HepG2 (cell line): ENCODE measurements around the gene NT5C1A. TPM values are rescaled to one million over a fixed set of nuclear protein-coding genes. Genes with fewer than 3 reads are reported as not detected.

Source experiments
- ATAC-seq: fragments of 200-7000 bp; cut with Tn5 transposase; 3 replicates; pipeline ENCODE4 v1.9.1; 2020; ENCODE audit warnings: mild to moderate bottlenecking, moderate library complexity
- BruUV-seq: library from RNA; stranded (reverse); fragments of 400-500 nt; replicated peaks from 2 replicates; lab custom pipeline; 2021; lab: Mats Ljungman, UMichigan
- CTCF ChIA-PET: fragments of 300-600 bp; formaldehyde crosslinking; extraction: SDS; loops from one replicate; lab custom pipeline; 2021; ENCODE audit warnings: low total read pairs, inconsistent platforms, low intra/inter-chr PET ratio; lab: Yijun Ruan, JAX
- POLR2A ChIA-PET: fragments of 350-600 bp; sonication (Branson Sonifier 250); formaldehyde crosslinking; loops from one replicate; lab custom pipeline; 2020; ENCODE audit warnings: antibody characterized with exemption, inconsistent platforms; lab: Yijun Ruan, JAX
- DNase-seq: peaks from one replicate; pipeline ENCODE4 v3.0.0-alpha.2; 2015; ENCODE audit warnings: low spot score
- FAIRE-seq: peaks from 3 replicates; lab custom pipeline; 2011; peaks lifted over from hg19 to GRCh38; lab: Jason Lieb, UNC
- H2AFZ ChIP-seq: one replicate; pipeline ENCODE4 v1.6.1; 2011; ENCODE audit warnings: low read length, inconsistent platforms
- H3K27ac ChIP-seq: fragments of 300-600 bp; 3 replicates; pipeline ENCODE4 v1.8.0; 2011; ENCODE audit warnings: mixed run types, mild to moderate bottlenecking, mixed read lengths, low read length, inconsistent platforms; ENCODE audit not compliant: insufficient read depth; ENCODE audit errors: extremely low read length
- H3K27me3 ChIP-seq, 2 experiments: fragments of 200-600 bp in 1 of 2; 2 replicates in 1 of 2; 3 replicates in 1 of 2; pipeline versions ENCODE4 v1.6.0 to v1.8.0; 2011; ENCODE audit warnings: low read length in 2 of 2, mild to moderate bottlenecking in 2 of 2, moderate library complexity in 2 of 2, inconsistent platforms in 1 of 2; ENCODE audit not compliant: insufficient read depth in 2 of 2, control insufficient read depth in 1 of 2
- H3K36me3 ChIP-seq, 2 experiments: fragments of 200-600 bp in 1 of 2; replicated peaks in 1 of 2; 2 replicates in 1 of 2; 3 replicates in 1 of 2; pipeline versions ENCODE4 v1.5.1 to v1.8.0; 2011; ENCODE audit warnings: low read length in 2 of 2, inconsistent platforms in 1 of 2; ENCODE audit not compliant: insufficient read depth in 2 of 2, control insufficient read depth in 1 of 2
- H3K4me1 ChIP-seq: 2 replicates; pipeline ENCODE4 v1.5.1; 2012; ENCODE audit warnings: low read length, inconsistent platforms; ENCODE audit not compliant: insufficient read depth
- H3K4me2 ChIP-seq: 2 replicates; pipeline ENCODE4 v1.6.0; 2011; ENCODE audit warnings: low read depth, low read length, inconsistent platforms
- H3K4me3 ChIP-seq, 3 experiments: fragments of 200-600 bp in 1 of 3; sonication (generic), shearing (Covaris generic) in 1 of 3; replicated peaks in 1 of 3; 2 replicates each; pipeline ENCODE4 v1.5.1; 2011 to 2016; ENCODE audit warnings: low read length in 3 of 3, inconsistent platforms in 2 of 3, low read depth in 2 of 3, mild to moderate bottlenecking in 2 of 3, control low read depth in 1 of 3, mixed read lengths in 1 of 3; ENCODE audit not compliant: insufficient read depth in 1 of 3
- H3K79me2 ChIP-seq: one replicate; pipeline ENCODE4 v1.6.1; 2011; ENCODE audit warnings: low read length, inconsistent platforms; ENCODE audit not compliant: insufficient read depth
- H3K9ac ChIP-seq: 2 replicates; pipeline ENCODE4 v1.6.0; 2011; ENCODE audit warnings: mild to moderate bottlenecking, low read depth, low read length, inconsistent platforms; ENCODE audit not compliant: insufficient read depth
- H3K9me3 ChIP-seq: 2 replicates; pipeline ENCODE4 v1.5.1; 2012; ENCODE audit warnings: mild to moderate bottlenecking, low read length
- H4K20me1 ChIP-seq: 2 replicates; pipeline ENCODE4 v1.6.0; 2011; ENCODE audit warnings: inconsistent platforms, mild to moderate bottlenecking, low read length, moderate library complexity; ENCODE audit not compliant: insufficient read depth
- KMT2A ChIP-seq: sonication (generic); formaldehyde crosslinking; IDR thresholded peaks from 2 replicates; pipeline ENCODE4 v1.4.0; 2020; ENCODE audit warnings: missing genetic modification reagents
- MAF1 ChIP-seq: sonication (generic); formaldehyde crosslinking; IDR thresholded peaks from 2 replicates; pipeline ENCODE4 v1.5.0; 2020; ENCODE audit warnings: missing genetic modification reagents, borderline replicate concordance
- NKX3-1 ChIP-seq: sonication (generic); formaldehyde crosslinking; IDR thresholded peaks from 2 replicates; pipeline ENCODE4 v1.5.0; 2020; ENCODE audit warnings: missing genetic modification reagents
- SAFB2 ChIP-seq: sonication (generic); formaldehyde crosslinking; IDR thresholded peaks from 2 replicates; pipeline ENCODE4 v1.5.1; 2020; ENCODE audit warnings: missing genetic modification reagents, low read depth, mild to moderate bottlenecking, borderline replicate concordance
- TBL1XR1 ChIP-seq: fragments of 150-350 bp; IDR thresholded peaks from 2 replicates; pipeline ENCODE4 v1.6.1; 2014; ENCODE audit warnings: borderline replicate concordance, low read length; ENCODE audit not compliant: partially characterized antibody
- ZFYVE20 ChIP-seq: sonication (generic); formaldehyde crosslinking; IDR thresholded peaks from 2 replicates; pipeline ENCODE4 v1.8.0; 2023; ENCODE audit warnings: low read depth, mild to moderate bottlenecking, moderate library complexity, missing genetic modification reagents, borderline replicate concordance
- ZSCAN9 ChIP-seq: IDR thresholded peaks from 2 replicates; pipeline ENCODE4 v1.6.1; 2016; ENCODE audit warnings: borderline replicate concordance
- WGBS: methylation state at CpG from one replicate; pipeline ENCODE4 v1.1.6; 2017; ENCODE audit warnings: low lambda C conversion rate; 5-methylcytosine and 5-hydroxymethylcytosine counted together
- in situ Hi-C: cut with HindIII; loops from 2 replicates; pipeline ENCODE4 v1.10.0; 2017; ENCODE audit warnings: low pct_unique_long_range_greater_than_20kb; ENCODE audit not compliant: extremely low pct_ligation_motif_present
- intact Hi-C: fragments of 100-400 bp; cut with micrococcal nuclease; formaldehyde crosslinking; loops from one replicate; pipeline ENCODE4 v1.10.0; 2022; ENCODE audit not compliant: unreplicated experiment
- polyA plus RNA-seq, 8 experiments: library from polyadenylated mRNA; depleted of rRNA in 3 of 8; stranded (reverse) in 7 of 8; unstranded in 1 of 8; fragments of >200 nt; fragmentation: Illumina TruSeq in 4 of 8; extraction: Trizol in 4 of 8; gene quantifications; 2 replicates each; pipeline versions ENCODE4 v1.2.1 to v1.2.3, GENCODE V29; 2011 to 2016; ENCODE audit warnings: low read depth in 4 of 8, missing spikeins in 1 of 8, mixed read lengths in 1 of 8; ENCODE audit not compliant: insufficient read depth in 1 of 8
- total RNA-seq, 5 experiments: library from RNA; depleted of rRNA; stranded (reverse); fragments of >200 nt; fragmentation: Illumina TruSeq; extraction: Trizol; gene quantifications; 2 replicates each; pipeline ENCODE4 v1.2.3, GENCODE V29; 2016; ENCODE audit warnings: low read depth in 1 of 5
- TF ChIP-seq, protein P1 (sequence below), 2 experiments: fragments of 450-650 bp in 1 of 2; sonication (generic) in 1 of 2; formaldehyde crosslinking; IDR thresholded peaks; 2 replicates each; pipeline versions ENCODE4 v1.5.0 to v1.8.0; 2020 to 2022; ENCODE audit warnings: mild to moderate bottlenecking in 1 of 2, missing genetic modification reagents in 1 of 2
- TF ChIP-seq, protein P2 (sequence below): fragments of 450-650 bp; IDR thresholded peaks from 2 replicates; pipeline ENCODE4 v1.6.1; 2016
- TF ChIP-seq, protein P3 (sequence below): sonication (generic); formaldehyde crosslinking; IDR thresholded peaks from 2 replicates; pipeline ENCODE4 v1.4.0; 2020; ENCODE audit warnings: missing genetic modification reagents, borderline replicate concordance

Gene NT5C1A
- total and polyA plus RNA-seq, 2 of the 13 experiments (the other 11 are each of a cell fraction or from before 2014, with no cell fraction given): not detected

DNA sequence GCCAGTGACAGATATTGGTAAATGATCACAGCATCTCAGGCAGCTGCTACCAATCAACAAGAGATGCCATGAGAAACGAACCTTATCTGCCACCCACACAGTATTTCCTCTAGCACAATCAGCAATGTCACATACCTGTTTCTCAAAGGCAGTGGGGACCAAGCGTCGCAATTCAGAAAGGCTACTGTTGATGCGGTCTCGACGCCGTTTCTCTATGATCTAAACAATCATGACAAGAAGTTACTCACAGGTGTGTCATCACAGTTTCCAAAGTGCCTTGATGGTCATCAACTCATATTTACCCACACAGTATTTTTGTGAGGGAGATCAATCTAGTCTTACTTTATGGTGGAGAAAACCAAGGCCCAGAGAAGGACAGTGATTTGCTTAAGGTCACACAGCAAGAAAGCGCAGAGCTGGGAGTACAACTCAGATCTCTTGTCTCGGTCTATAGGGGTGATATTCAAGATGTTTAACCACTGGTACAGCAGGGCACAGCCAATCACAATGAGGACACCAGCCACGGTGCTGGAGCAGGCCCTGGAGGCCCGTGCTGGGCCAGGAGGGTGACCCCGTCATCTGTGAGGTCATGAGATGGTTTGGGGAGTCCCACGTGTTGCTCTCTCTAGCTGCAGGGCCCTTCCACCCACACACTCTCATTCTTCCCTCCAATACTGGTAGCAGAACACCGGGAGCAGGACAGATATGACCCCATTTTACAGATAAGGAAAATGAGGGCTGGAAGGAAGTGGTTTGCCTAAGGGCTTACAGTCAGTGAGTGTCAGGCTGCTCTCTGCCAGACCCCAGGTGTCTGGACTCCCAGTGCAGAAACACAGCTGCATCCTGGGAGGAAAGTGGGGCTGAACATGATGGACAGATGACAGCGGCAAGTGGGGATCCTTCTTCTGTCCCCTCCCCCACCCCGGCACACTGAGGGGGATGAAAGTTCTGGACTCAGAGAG is 40.3 kb downstream of the NT5C1A start (continued):
- TF ChIP-seq SAFB2 (CRISPR knock-in tag) (no peak), ZFYVE20 (CRISPR knock-in tag) (no peak), KMT2A (no peak)
- TF ChIP-seq, protein P1, sequence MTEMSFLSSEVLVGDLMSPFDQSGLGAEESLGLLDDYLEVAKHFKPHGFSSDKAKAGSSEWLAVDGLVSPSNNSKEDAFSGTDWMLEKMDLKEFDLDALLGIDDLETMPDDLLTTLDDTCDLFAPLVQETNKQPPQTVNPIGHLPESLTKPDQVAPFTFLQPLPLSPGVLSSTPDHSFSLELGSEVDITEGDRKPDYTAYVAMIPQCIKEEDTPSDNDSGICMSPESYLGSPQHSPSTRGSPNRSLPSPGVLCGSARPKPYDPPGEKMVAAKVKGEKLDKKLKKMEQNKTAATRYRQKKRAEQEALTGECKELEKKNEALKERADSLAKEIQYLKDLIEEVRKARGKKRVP (CRISPR knock-in tag; IDR thresholded peaks at IDR 0.05): no peak

DNA sequence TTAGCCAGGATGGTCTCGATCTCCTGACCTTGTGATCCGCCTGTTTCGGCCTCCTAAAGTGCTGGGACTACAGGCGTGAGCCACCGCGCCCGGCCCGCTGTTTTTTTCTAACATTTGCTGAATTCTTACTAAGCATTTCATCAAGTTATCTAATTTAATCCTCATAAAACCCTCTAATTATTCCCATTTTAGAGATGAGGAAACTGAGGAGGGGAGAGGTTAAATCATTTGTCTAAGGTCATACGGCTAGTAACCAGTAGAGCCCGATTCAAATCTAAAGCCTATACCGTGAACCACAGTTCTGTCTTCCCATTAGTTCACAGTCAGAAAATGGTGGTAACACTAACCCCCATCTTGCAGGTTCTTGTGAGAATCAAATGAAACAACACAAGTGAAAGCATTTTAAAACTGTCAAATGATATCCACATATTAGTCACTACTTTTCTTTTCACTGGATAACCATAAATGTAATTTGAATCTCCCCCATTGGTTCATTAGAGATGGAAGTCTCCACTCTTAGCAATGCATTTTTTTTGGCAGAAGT is 43.0 kb downstream of the NT5C1A start:
- no peak overlapping the region for H3K4me2 ChIP-seq
- no peaks in the 10 kb centered on the region for H4K20me1 ChIP-seq
- FAIRE-seq (no peak), DNase-seq (no peak), ATAC-seq (no peak)
- H3K27me3 ChIP-seq: peaks cover 5 to 65% of the 10 kb centered on the region in 2 experiments
- no peak overlapping the region for H3K9ac ChIP-seq
- POLR2A ChIA-PET: no interaction called here
- no peak overlapping the region for H2AFZ ChIP-seq
- CTCF ChIA-PET: no interaction called here
- H3K9me3 ChIP-seq: no peaks in the 10 kb centered on the region
- no peak overlapping the region for H3K4me3 ChIP-seq
- intact Hi-C loops: no loop called here
- no peak overlapping the region for H3K27ac ChIP-seq
- H3K79me2 ChIP-seq: no peaks in the 10 kb centered on the region
- 72% methylated on average over 11 of the region's 11 CpGs for WGBS
- no peaks in the 10 kb centered on the region for H3K36me3 ChIP-seq
- no TSS peak for BruUV-seq
- H3K4me1 ChIP-seq: no peaks in the 10 kb centered on the region
- in situ Hi-C loops: no loop called here
- TF ChIP-seq ZSCAN9 (CRISPR knock-in tag) (no peak), NKX3-1 (CRISPR knock-in tag) (no peak), TBL1XR1 (no peak), MAF1 (CRISPR knock-in tag) (no peak)
- TF ChIP-seq, protein P2, sequence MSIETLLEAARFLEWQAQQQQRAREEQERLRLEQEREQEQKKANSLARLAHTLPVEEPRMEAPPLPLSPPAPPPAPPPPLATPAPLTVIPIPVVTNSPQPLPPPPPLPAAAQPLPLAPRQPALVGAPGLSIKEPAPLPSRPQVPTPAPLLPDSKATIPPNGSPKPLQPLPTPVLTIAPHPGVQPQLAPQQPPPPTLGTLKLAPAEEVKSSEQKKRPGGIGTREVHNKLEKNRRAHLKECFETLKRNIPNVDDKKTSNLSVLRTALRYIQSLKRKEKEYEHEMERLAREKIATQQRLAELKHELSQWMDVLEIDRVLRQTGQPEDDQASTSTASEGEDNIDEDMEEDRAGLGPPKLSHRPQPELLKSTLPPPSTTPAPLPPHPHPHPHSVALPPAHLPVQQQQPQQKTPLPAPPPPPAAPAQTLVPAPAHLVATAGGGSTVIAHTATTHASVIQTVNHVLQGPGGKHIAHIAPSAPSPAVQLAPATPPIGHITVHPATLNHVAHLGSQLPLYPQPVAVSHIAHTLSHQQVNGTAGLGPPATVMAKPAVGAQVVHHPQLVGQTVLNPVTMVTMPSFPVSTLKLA: no peak
- TF ChIP-seq, protein P3, sequence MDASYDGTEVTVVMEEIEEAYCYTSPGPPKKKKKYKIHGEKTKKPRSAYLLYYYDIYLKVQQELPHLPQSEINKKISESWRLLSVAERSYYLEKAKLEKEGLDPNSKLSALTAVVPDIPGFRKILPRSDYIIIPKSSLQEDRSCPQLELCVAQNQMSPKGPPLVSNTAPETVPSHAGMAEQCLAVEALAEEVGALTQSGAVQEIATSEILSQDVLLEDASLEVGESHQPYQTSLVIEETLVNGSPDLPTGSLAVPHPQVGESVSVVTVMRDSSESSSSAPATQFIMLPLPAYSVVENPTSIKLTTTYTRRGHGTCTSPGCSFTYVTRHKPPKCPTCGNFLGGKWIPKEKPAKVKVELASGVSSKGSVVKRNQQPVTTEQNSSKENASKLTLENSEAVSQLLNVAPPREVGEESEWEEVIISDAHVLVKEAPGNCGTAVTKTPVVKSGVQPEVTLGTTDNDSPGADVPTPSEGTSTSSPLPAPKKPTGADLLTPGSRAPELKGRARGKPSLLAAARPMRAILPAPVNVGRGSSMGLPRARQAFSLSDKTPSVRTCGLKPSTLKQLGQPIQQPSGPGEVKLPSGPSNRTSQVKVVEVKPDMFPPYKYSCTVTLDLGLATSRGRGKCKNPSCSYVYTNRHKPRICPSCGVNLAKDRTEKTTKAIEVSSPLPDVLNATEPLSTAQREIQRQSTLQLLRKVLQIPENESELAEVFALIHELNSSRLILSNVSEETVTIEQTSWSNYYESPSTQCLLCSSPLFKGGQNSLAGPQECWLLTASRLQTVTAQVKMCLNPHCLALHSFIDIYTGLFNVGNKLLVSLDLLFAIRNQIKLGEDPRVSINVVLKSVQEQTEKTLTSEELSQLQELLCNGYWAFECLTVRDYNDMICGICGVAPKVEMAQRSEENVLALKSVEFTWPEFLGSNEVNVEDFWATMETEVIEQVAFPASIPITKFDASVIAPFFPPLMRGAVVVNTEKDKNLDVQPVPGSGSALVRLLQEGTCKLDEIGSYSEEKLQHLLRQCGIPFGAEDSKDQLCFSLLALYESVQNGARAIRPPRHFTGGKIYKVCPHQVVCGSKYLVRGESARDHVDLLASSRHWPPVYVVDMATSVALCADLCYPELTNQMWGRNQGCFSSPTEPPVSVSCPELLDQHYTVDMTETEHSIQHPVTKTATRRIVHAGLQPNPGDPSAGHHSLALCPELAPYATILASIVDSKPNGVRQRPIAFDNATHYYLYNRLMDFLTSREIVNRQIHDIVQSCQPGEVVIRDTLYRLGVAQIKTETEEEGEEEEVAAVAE (CRISPR knock-in tag): no peak
